ENCODE data around the gene TDRD7.

The TDRD7 gene

DNA sequence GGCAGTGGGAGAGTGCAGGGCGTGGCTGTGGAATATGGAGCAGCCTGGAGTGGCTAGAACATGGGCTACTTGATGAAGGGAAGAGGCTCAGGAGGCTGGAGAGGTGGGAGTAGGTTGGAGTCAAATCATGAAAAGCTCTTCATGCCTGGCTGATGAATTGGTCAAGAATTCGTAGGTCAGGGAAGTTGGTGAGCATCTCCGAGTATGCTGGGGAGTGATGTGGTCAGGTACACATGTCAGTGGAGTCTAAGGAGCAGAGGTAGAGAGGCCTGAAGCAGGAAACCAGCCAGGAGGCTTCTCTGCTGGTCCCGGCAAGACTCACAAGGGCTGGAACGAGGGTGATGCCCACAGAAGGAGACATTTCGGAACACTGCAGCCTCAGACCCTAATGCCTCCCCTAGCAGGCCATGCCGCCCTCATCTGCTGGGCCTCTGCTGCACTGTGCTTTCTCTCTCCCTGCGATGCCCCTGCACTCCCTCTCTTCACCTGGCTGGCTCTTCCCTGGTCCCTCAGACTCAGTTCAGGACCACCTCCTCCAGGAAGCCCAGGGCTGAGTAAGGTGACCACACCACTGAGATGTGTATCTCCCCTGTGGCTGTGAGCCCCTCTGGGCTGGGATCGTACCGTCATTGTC, 123.2 kb downstream of the TDRD7 start:
- TF ChIP-seq ZFX (IDR thresholded peaks at IDR 0.05; ENCODE audit: borderline replicate concordance), result no peak
- TF ChIP-seq CTCF (IDR thresholded peaks at IDR 0.05), result no peak

GRCh38 chr9:97535771-97536170, 123.9 kb downstream of the TDRD7 start:
- H3K27ac ChIP-seq, result no peak overlapping the region
- TF ChIP-seq CTCF (IDR thresholded peaks at IDR 0.05), result no peak
- TF ChIP-seq ZFX (IDR thresholded peaks at IDR 0.05; ENCODE audit: borderline replicate concordance), result no peak

More for the DNA sequence above, 123.2 kb downstream of the TDRD7 start:
- no peak overlapping the region for H3K27ac ChIP-seq

- no peak for TF ChIP-seq CTCF (IDR thresholded peaks at IDR 0.05)
- no peak for TF ChIP-seq ZFX (IDR thresholded peaks at IDR 0.05; ENCODE audit: borderline replicate concordance)
- no peak overlapping the region for H3K27ac ChIP-seq
Measured at GRCh38 chr9:97536480-97536879, 124.6 kb downstream of the TDRD7 start.

- H3K27ac ChIP-seq, result no peak overlapping the region
- TF ChIP-seq CTCF (IDR thresholded peaks at IDR 0.05), result no peak
- TF ChIP-seq ZFX (IDR thresholded peaks at IDR 0.05; ENCODE audit: borderline replicate concordance), result no peak
Measured at GRCh38 chr9:97543561-97543960, 131.7 kb downstream of the TDRD7 start.

DNA sequence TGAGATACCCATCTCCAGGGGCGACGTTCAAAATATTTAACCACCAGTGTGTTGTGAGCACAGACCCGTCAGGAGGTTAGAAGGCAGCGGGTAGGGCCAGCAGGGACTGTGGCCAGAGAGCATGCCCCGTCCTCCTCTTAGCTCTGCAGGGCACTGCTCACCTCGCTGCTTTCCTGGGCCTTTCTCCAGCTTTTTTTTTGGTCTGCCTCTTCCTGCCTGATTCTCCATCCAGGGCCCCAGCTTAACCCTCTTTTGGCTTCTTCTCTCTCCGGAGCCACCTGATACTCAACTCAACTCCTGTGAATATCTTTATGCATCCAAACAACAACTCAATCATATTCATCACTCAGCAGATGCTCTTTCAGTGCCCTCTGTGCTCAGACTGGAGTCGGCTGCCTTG, 133.6 kb downstream of the TDRD7 start:
- H3K27ac ChIP-seq, result no peak overlapping the region
- TF ChIP-seq ZFX (IDR thresholded peaks at IDR 0.05; ENCODE audit: borderline replicate concordance), result no peak
- no peak for TF ChIP-seq CTCF (IDR thresholded peaks at IDR 0.05)

Measured in 22Rv1 (cell line).